Smooth muscle cell (in vitro differentiated cells): ENCODE data around the gene XYLT1. TPM values are rescaled to one million over a fixed set of nuclear protein-coding genes. Genes with fewer than 3 reads are reported as not detected.

Experiments used
- DNase-seq: peaks from one replicate; lab custom pipeline; 2025; ENCODE audit not compliant: unreplicated experiment; lab: John Stamatoyannopoulos, UW
- H2AFZ ChIP-seq: fragments of 200-600 bp; sonication (generic); 2 replicates; pipeline ENCODE4 v1.6.0; 2016; ENCODE audit warnings: antibody characterized with exemption, low read depth, mild to moderate bottlenecking
- H3F3A ChIP-seq: fragments of 200-600 bp; sonication (generic); 2 replicates; pipeline ENCODE4 v1.6.0; 2017; ENCODE audit warnings: antibody characterized with exemption, low read depth
- H3K27ac ChIP-seq: fragments of 200-600 bp; sonication (generic); 2 replicates; pipeline ENCODE4 v1.5.1; 2016; ENCODE audit warnings: low read depth, mild to moderate bottlenecking
- H3K27me3 ChIP-seq: fragments of 200-600 bp; sonication (generic); 2 replicates; pipeline ENCODE4 v1.6.1; 2016; ENCODE audit warnings: low read depth, mild to moderate bottlenecking
- H3K36me3 ChIP-seq: fragments of 200-600 bp; sonication (generic); 2 replicates; pipeline ENCODE4 v1.5.1; 2016; ENCODE audit warnings: low read depth
- H3K4me1 ChIP-seq: fragments of 200-600 bp; sonication (generic); 2 replicates; pipeline ENCODE4 v1.5.1; 2016; ENCODE audit warnings: low read depth
- H3K4me2 ChIP-seq: fragments of 200-600 bp; sonication (generic); 2 replicates; pipeline ENCODE4 v1.6.0; 2016; ENCODE audit warnings: mild to moderate bottlenecking
- H3K4me3 ChIP-seq: fragments of 200-600 bp; sonication (generic); 2 replicates; pipeline ENCODE4 v1.5.1; 2016; ENCODE audit warnings: mild to moderate bottlenecking
- H3K79me2 ChIP-seq: fragments of 200-600 bp; sonication (generic); 2 replicates; pipeline ENCODE4 v1.6.0; 2016; ENCODE audit warnings: low read depth, mild to moderate bottlenecking
- H3K9ac ChIP-seq: fragments of 200-600 bp; sonication (generic); 2 replicates; pipeline ENCODE4 v1.6.0; 2016; ENCODE audit warnings: low read depth
- H3K9me3 ChIP-seq: fragments of 200-600 bp; sonication (generic); replicated peaks from 2 replicates; pipeline ENCODE4 v1.5.1; 2016; ENCODE audit warnings: low read depth
- H4K20me1 ChIP-seq: fragments of 200-600 bp; sonication (generic); 2 replicates; pipeline ENCODE4 v1.6.0; 2016; ENCODE audit warnings: low read depth
- CTCF ChIP-seq: fragments of 200-600 bp; sonication (generic); IDR thresholded peaks from 2 replicates; pipeline ENCODE4 v1.5.1; 2017; ENCODE audit warnings: borderline replicate concordance, mild to moderate bottlenecking, antibody characterized with exemption; ENCODE audit not compliant: insufficient read depth, poor library complexity, severe bottlenecking
- WGBS: methylation state at CpG from one replicate; pipeline ENCODE4 v1.1.7; 2016; ENCODE audit warnings: low lambda C conversion rate; 5-methylcytosine and 5-hydroxymethylcytosine counted together
- polyA plus RNA-seq: library from polyadenylated mRNA; unstranded; fragments of >200 nt; fragmentation: Nextera tagmentation; extraction: Ambion mirVana; gene quantifications from 2 replicates; pipeline ENCODE4 v1.2.1, GENCODE V29; 2016
- total RNA-seq: library from RNA; depleted of rRNA; stranded (reverse); fragments of >200 nt; gene quantifications from 2 replicates; pipeline ENCODE4 v1.2.3, GENCODE V29; 2014

XYLT1 gene
- total and polyA plus RNA-seq, 2 experiments from 2014 or later: 9.5 to 19.9 TPM

- Histone ChIP-seq H3K4me2 (no peak overlapping the region), H3K9ac (no peak overlapping the region), H3K4me3 (no peak overlapping the region), H3K27me3 (no peaks in the 10 kb centered on the region), H3K36me3 (no peaks in the 10 kb centered on the region), H4K20me1 (no peaks in the 10 kb centered on the region), H3K79me2 (no peaks in the 10 kb centered on the region), H3F3A (no peaks in the 10 kb centered on the region), H3K27ac (no peak overlapping the region), H3K9me3 (no peaks in the 10 kb centered on the region), H2AFZ (no peak overlapping the region), H3K4me1 (peaks cover 16% of the 10 kb centered on the region)
- WGBS: 65% methylated on average over 2 of the region's 2 CpGs
- TF ChIP-seq CTCF: no peak
- DNase-seq: no peak
Measured at GRCh38 chr16:17084130-17084529, 386.6 kb downstream of the XYLT1 start.

- H3K4me3 ChIP-seq: no peak overlapping the region
- peaks cover 16% of the 10 kb centered on the region for H3K4me1 ChIP-seq
- DNase-seq: no peak
- H3K79me2 ChIP-seq: no peaks in the 10 kb centered on the region
- H4K20me1 ChIP-seq: no peaks in the 10 kb centered on the region
- H3K27me3 ChIP-seq: no peaks in the 10 kb centered on the region
- no peak overlapping the region for H3K4me2 ChIP-seq
- H3F3A ChIP-seq: no peaks in the 10 kb centered on the region
- H3K36me3 ChIP-seq: no peaks in the 10 kb centered on the region
- H2AFZ ChIP-seq: no peak overlapping the region
- no peak for TF ChIP-seq CTCF
- WGBS: 5% methylated on average over 1 of the region's 1 CpG
- no peak overlapping the region for H3K27ac ChIP-seq
- no peaks in the 10 kb centered on the region for H3K9me3 ChIP-seq
- no peak overlapping the region for H3K9ac ChIP-seq
Measured at GRCh38 chr16:17083628-17084027, 387.1 kb downstream of the XYLT1 start.

GRCh38 chr16:17082095-17082882 lies 388.5 kb downstream of the XYLT1 start:
- TF ChIP-seq CTCF: no peak
- H3K4me2 ChIP-seq: no peak overlapping the region
- H3F3A ChIP-seq: no peaks in the 10 kb centered on the region

GRCh38 chr16:17080105-17080504 lies 390.7 kb downstream of the XYLT1 start:
- Histone ChIP-seq H3K27ac (no peak overlapping the region), H3K4me3 (no peak overlapping the region), H3K36me3 (no peaks in the 10 kb centered on the region), H3K9me3 (no peaks in the 10 kb centered on the region), H3K27me3 (peaks cover 4% of the 10 kb centered on the region), H2AFZ (no peak overlapping the region), H3K4me1 (peaks cover 16% of the 10 kb centered on the region), H4K20me1 (no peaks in the 10 kb centered on the region), H3K9ac (no peak overlapping the region), H3F3A (no peaks in the 10 kb centered on the region), H3K4me2 (no peak overlapping the region), H3K79me2 (no peaks in the 10 kb centered on the region)
- 86% methylated on average over 1 of the region's 1 CpG for WGBS
- TF ChIP-seq CTCF: no peak
- no peak for DNase-seq

More at GRCh38 chr16:17082095-17082882, 388.5 kb downstream of the XYLT1 start:
- Histone ChIP-seq H3K27ac (no peak overlapping the region), H3K4me3 (no peak overlapping the region), H3K27me3 (no peaks in the 10 kb centered on the region), H3K9ac (no peak overlapping the region), H3K79me2 (no peaks in the 10 kb centered on the region), H3K36me3 (no peaks in the 10 kb centered on the region), H3K4me1 (peaks cover 16% of the 10 kb centered on the region), H3K9me3 (no peaks in the 10 kb centered on the region), H4K20me1 (no peaks in the 10 kb centered on the region), H2AFZ (no peak overlapping the region)
- WGBS: 70% methylated on average over 7 of the region's 7 CpGs
- no peak for DNase-seq
